SK-N-MC (cell line): Measurements from ENCODE around the gene PRPH.

ENCODE experiments used
- EZH2 ChIP-seq: fragments of 200-600 bp; sonication (generic); IDR thresholded peaks from one replicate; pipeline ENCODE4 v1.6.1; 2017; ENCODE audit warnings: antibody characterized with exemption
- FOXP2 ChIP-seq: optimal IDR thresholded peaks from 2 replicates; pipeline ENCODE3; 2011; ENCODE audit warnings: mild to moderate bottlenecking, moderate library complexity; ENCODE audit not compliant: insufficient read depth; ENCODE audit errors: extremely low read length, control extremely low read depth
- POLR2AphosphoS5 ChIP-seq: IDR thresholded peaks from 2 replicates; pipeline ENCODE4 v1.6.1; 2012; ENCODE audit warnings: mild to moderate bottlenecking, low read depth, low read length, borderline replicate concordance

GRCh38 chr12:49340971-49341776 is 46.2 kb downstream of the PRPH start:
- TF ChIP-seq EZH2 = no peak
- no peak for TF ChIP-seq POLR2AphosphoS5
- no peak for TF ChIP-seq FOXP2
